Karpas-422 (cell line): ENCODE measurements around the gene FADS1. TPM values are rescaled to one million over a fixed set of nuclear protein-coding genes. Genes with fewer than 3 reads are reported as not detected.

Experiments used
- DNase-seq: peaks from one replicate; pipeline ENCODE4 v3.0.0-alpha.2; 2015
- H2AFZ ChIP-seq: fragments of 200-600 bp; sonication (generic); 2 replicates; pipeline ENCODE4 v1.6.1; 2014; ENCODE audit warnings: antibody characterized with exemption, low read length, mixed read lengths
- H3K27ac ChIP-seq: fragments of 200-600 bp; sonication (generic); 2 replicates; pipeline ENCODE4 v1.5.1; 2014; ENCODE audit warnings: mild to moderate bottlenecking, low read length, moderate library complexity
- H3K27me3 ChIP-seq: fragments of 200-600 bp; sonication (generic); 2 replicates; pipeline ENCODE4 v1.6.1; 2014; ENCODE audit warnings: low read length, mixed read lengths
- H3K36me3 ChIP-seq: fragments of 200-600 bp; sonication (generic); 2 replicates; pipeline ENCODE4 v1.6.1; 2014; ENCODE audit warnings: low read length, mixed read lengths; ENCODE audit not compliant: insufficient read depth
- H3K4me1 ChIP-seq: fragments of 200-600 bp; sonication (generic); 2 replicates; pipeline ENCODE4 v1.6.1; 2014; ENCODE audit warnings: mild to moderate bottlenecking, low read length, mixed read lengths
- H3K4me2 ChIP-seq: fragments of 200-600 bp; sonication (generic); 2 replicates; pipeline ENCODE4 v1.6.1; 2014; ENCODE audit warnings: low read length, low read depth, mild to moderate bottlenecking; ENCODE audit not compliant: poor library complexity, severe bottlenecking
- H3K4me3 ChIP-seq: fragments of 200-600 bp; sonication (generic); 2 replicates; pipeline ENCODE4 v1.5.1; 2014; ENCODE audit warnings: mild to moderate bottlenecking, antibody characterized with exemption, low read length, mixed read lengths
- H3K79me2 ChIP-seq: fragments of 200-600 bp; sonication (generic); 2 replicates; pipeline ENCODE4 v1.6.1; 2014; ENCODE audit warnings: mild to moderate bottlenecking, low read length, mixed read lengths
- H3K9ac ChIP-seq: fragments of 200-600 bp; sonication (generic); 2 replicates; pipeline ENCODE4 v1.6.0; 2014; ENCODE audit warnings: low read length
- H3K9me2 ChIP-seq: fragments of 200-600 bp; sonication (generic), shearing (Covaris generic); replicated peaks from 2 replicates; pipeline ENCODE4 v1.6.0; 2014; ENCODE audit warnings: mild to moderate bottlenecking, low read length, moderate library complexity; ENCODE audit not compliant: insufficient read depth
- H3K9me3 ChIP-seq: fragments of 300-700, 200-600 bp; sonication (generic); 2 replicates; pipeline ENCODE4 v1.6.1; 2014; ENCODE audit warnings: low read length, mixed read lengths
- H4K20me1 ChIP-seq: fragments of 200-600 bp; sonication (generic); 2 replicates; pipeline ENCODE4 v1.6.1; 2014; ENCODE audit warnings: mild to moderate bottlenecking, antibody characterized with exemption, low read length, low read depth; ENCODE audit not compliant: insufficient read depth
- total RNA-seq: library from RNA; depleted of rRNA; stranded (reverse); fragments of >200 nt; shearing (Covaris generic); gene quantifications from 2 replicates; pipeline ENCODE4 v1.2.3, GENCODE V29; 2014; ENCODE audit warnings: low replicate concordance

The FADS1 gene
- total RNA-seq, 1 experiment from 2014 or later, result 80.3 TPM

GRCh38 chr11:61839742-61840141 lies 22.9 kb upstream of the FADS1 start:
- no peak overlapping the region for H3K9ac ChIP-seq
- H3K36me3 ChIP-seq, result peaks cover 8% of the 10 kb centered on the region; the same call in 1 of the 2 replicates

GRCh38 chr11:61838921-61839320 lies 22.1 kb upstream of the FADS1 start:
- Histone ChIP-seq H3K9me3 (no peaks in the 10 kb centered on the region), H3K4me1 (peaks cover 19% of the 10 kb centered on the region), H2AFZ (no peak overlapping the region), H3K4me3 (no peak overlapping the region), H3K27ac (no peak overlapping the region), H3K27me3 (no peaks in the 10 kb centered on the region), H3K4me2 (no peak overlapping the region), H3K9me2 (no peaks in the 10 kb centered on the region), H3K79me2 (peaks cover 16% of the 10 kb centered on the region), H3K36me3 (peaks cover 8% of the 10 kb centered on the region; the same call in 1 of the 2 replicates), H4K20me1 (no peaks in the 10 kb centered on the region), H3K9ac (no peak overlapping the region)
- DNase-seq, result no peak

More at GRCh38 chr11:61839742-61840141, 22.9 kb upstream of the FADS1 start:
- Histone ChIP-seq H3K4me3 (no peak overlapping the region), H3K27me3 (no peaks in the 10 kb centered on the region), H3K79me2 (peaks cover 16% of the 10 kb centered on the region), H3K9me2 (no peaks in the 10 kb centered on the region), H2AFZ (no peak overlapping the region), H3K4me1 (peaks cover 10% of the 10 kb centered on the region), H4K20me1 (no peaks in the 10 kb centered on the region), H3K9me3 (no peaks in the 10 kb centered on the region), H3K4me2 (no peak overlapping the region), H3K27ac (no peak overlapping the region)
- no peak for DNase-seq

- Histone ChIP-seq H3K27me3 (no peaks in the 10 kb centered on the region), H4K20me1 (no peaks in the 10 kb centered on the region), H2AFZ (no peak overlapping the region), H3K27ac (no peak overlapping the region), H3K79me2 (peaks cover 16% of the 10 kb centered on the region), H3K9me2 (no peaks in the 10 kb centered on the region), H3K4me2 (no peak overlapping the region), H3K4me1 (peaks cover 23% of the 10 kb centered on the region), H3K9ac (no peak overlapping the region), H3K9me3 (no peaks in the 10 kb centered on the region), H3K4me3 (no peak overlapping the region), H3K36me3 (peaks cover 8% of the 10 kb centered on the region; the same call in 1 of the 2 replicates)
- DNase-seq, result no peak
Measured at GRCh38 chr11:61838501-61838900, 21.7 kb upstream of the FADS1 start.

GRCh38 chr11:61837411-61838005 lies 20.7 kb upstream of the FADS1 start:
- Histone ChIP-seq H3K9me2 (no peaks in the 10 kb centered on the region), H3K4me3 (no peak overlapping the region), H3K27ac (no peak overlapping the region), H3K79me2 (peaks cover 16% of the 10 kb centered on the region), H2AFZ (no peak overlapping the region), H3K36me3 (peaks cover 8% of the 10 kb centered on the region; the same call in 1 of the 2 replicates), H3K4me2 (no peak overlapping the region), H3K4me1 (peaks cover 33% of the 10 kb centered on the region), H4K20me1 (no peaks in the 10 kb centered on the region; the same call in 1 of the 2 replicates), H3K27me3 (no peaks in the 10 kb centered on the region), H3K9me3 (no peaks in the 10 kb centered on the region), H3K9ac (no peak overlapping the region)
- DNase-seq, result no peak

GRCh38 chr11:61836193-61836592 lies 19.4 kb upstream of the FADS1 start:
- Histone ChIP-seq H4K20me1 (no peaks in the 10 kb centered on the region; the same call in 1 of the 2 replicates), H3K27me3 (no peaks in the 10 kb centered on the region), H3K4me3 (no peak overlapping the region), H2AFZ (no peak overlapping the region), H3K9me2 (no peaks in the 10 kb centered on the region), H3K4me1 (peaks cover 46% of the 10 kb centered on the region), H3K36me3 (peaks cover 8% of the 10 kb centered on the region; the same call in 1 of the 2 replicates), H3K79me2 (peaks cover 16% of the 10 kb centered on the region), H3K27ac (peak overlapping the region; percentile 97), H3K9ac (no peak overlapping the region), H3K9me3 (no peaks in the 10 kb centered on the region), H3K4me2 (no peak overlapping the region)
- no peak for DNase-seq

GRCh38 chr11:61834278-61835048 lies 17.7 kb upstream of the FADS1 start:
- Histone ChIP-seq H3K79me2 (peaks cover 34% of the 10 kb centered on the region), H3K27me3 (no peaks in the 10 kb centered on the region), H4K20me1 (no peaks in the 10 kb centered on the region; the same call in 1 of the 2 replicates), H3K4me2 (peak overlapping the region; percentile 80), H3K9ac (peak overlapping the region; percentile 97), H3K9me2 (no peaks in the 10 kb centered on the region), H2AFZ (no peak overlapping the region; the same call in 1 of the 2 replicates), H3K27ac (peak overlapping the region; percentile 97), H3K4me3 (peak overlapping the region; percentile 75; the same call in 1 of the 2 replicates), H3K4me1 (peaks cover 63% of the 10 kb centered on the region), H3K36me3 (peaks cover 4% of the 10 kb centered on the region; the same call in 1 of the 2 replicates), H3K9me3 (no peaks in the 10 kb centered on the region)
- DNase-seq, result peak; percentile 93

- Histone ChIP-seq H3K4me3 (peak overlapping the region; percentile 75; the same call in 1 of the 2 replicates), H3K27ac (peak overlapping the region; percentile 97)
Measured at GRCh38 chr11:61833926-61834277, 17.1 kb upstream of the FADS1 start.

GRCh38 chr11:61833471-61833870 lies 16.7 kb upstream of the FADS1 start:
- H3K9me3 ChIP-seq, result no peaks in the 10 kb centered on the region
- H3K9me2 ChIP-seq, result no peaks in the 10 kb centered on the region
- DNase-seq, result peak; percentile 71
- H3K27me3 ChIP-seq, result no peaks in the 10 kb centered on the region
- H3K4me3 ChIP-seq, result peak overlapping the region; percentile 75; the same call in 1 of the 2 replicates
- peak overlapping the region; percentile 97 for H3K27ac ChIP-seq
- H3K9ac ChIP-seq, result peak overlapping the region; percentile 97
- peaks cover 65% of the 10 kb centered on the region for H3K4me1 ChIP-seq
- no peaks in the 10 kb centered on the region; the same call in 1 of the 2 replicates for H4K20me1 ChIP-seq
- H3K79me2 ChIP-seq, result peaks cover 44% of the 10 kb centered on the region
- H3K36me3 ChIP-seq, result peaks cover 4% of the 10 kb centered on the region; the same call in 1 of the 2 replicates
- H2AFZ ChIP-seq, result no peak overlapping the region
- H3K4me2 ChIP-seq, result peak overlapping the region; percentile 80

More at GRCh38 chr11:61833926-61834277, 17.1 kb upstream of the FADS1 start:
- Histone ChIP-seq H3K4me1 (peaks cover 65% of the 10 kb centered on the region), H3K4me2 (peak overlapping the region; percentile 80), H3K9ac (peak overlapping the region; percentile 97), H3K79me2 (peaks cover 39% of the 10 kb centered on the region), H4K20me1 (no peaks in the 10 kb centered on the region; the same call in 1 of the 2 replicates), H3K9me2 (no peaks in the 10 kb centered on the region), H3K27me3 (no peaks in the 10 kb centered on the region), H3K36me3 (peaks cover 4% of the 10 kb centered on the region; the same call in 1 of the 2 replicates), H3K9me3 (no peaks in the 10 kb centered on the region), H2AFZ (no peak overlapping the region)
- DNase-seq, result no peak
